K562 (cell line): ENCODE measurements around the gene PDE1A. TPM values are rescaled to one million over a fixed set of nuclear protein-coding genes. Genes with fewer than 3 reads are reported as not detected.

Experiments
- ARID1B ChIP-seq: fragments of 450-650 bp; IDR thresholded peaks from 2 replicates; pipeline ENCODE4 v1.6.1; 2016; ENCODE audit warnings: antibody characterized with exemption, mild to moderate bottlenecking, inconsistent platforms
- C11orf30 ChIP-seq: fragments of 450-650 bp; IDR thresholded peaks from 2 replicates; pipeline ENCODE4 v1.6.1; 2016; ENCODE audit warnings: low read depth, mild to moderate bottlenecking
- HDAC3 ChIP-seq: fragments of 450-650 bp; IDR thresholded peaks from 2 replicates; pipeline ENCODE4 v1.6.1; 2018; ENCODE audit warnings: borderline replicate concordance, mild to moderate bottlenecking, moderate library complexity; ENCODE audit not compliant: partially characterized antibody
- HNRNPK ChIP-seq: fragments of 200-400 bp; formaldehyde crosslinking; IDR thresholded peaks from one replicate; pipeline ENCODE4 v1.6.1; 2018; ENCODE audit warnings: mild to moderate bottlenecking, low read depth, low read length; ENCODE audit not compliant: poor library complexity, severe bottlenecking
- MAFF ChIP-seq: IDR thresholded peaks from 2 replicates; pipeline ENCODE4 v1.6.1; 2012; ENCODE audit warnings: low read length, improper control_type of control experiment
- MAFG ChIP-seq: fragments of 450-650 bp; conservative IDR thresholded peaks from 2 replicates; pipeline ENCODE4 v1.6.1; 2016; ENCODE audit warnings: missing genetic modification characterization, missing compliant biosample characterization
- NUFIP1 ChIP-seq: fragments of 450-650 bp; IDR thresholded peaks from 2 replicates; pipeline ENCODE4 v1.6.1; 2018; ENCODE audit not compliant: partially characterized antibody
- PURB ChIP-seq: sonication (generic); formaldehyde crosslinking; IDR thresholded peaks from 2 replicates; pipeline ENCODE4 v1.9.0; 2021; ENCODE audit warnings: low read depth, mild to moderate bottlenecking, missing genetic modification reagents
- RBM34 ChIP-seq: fragments of 200-400 bp; formaldehyde crosslinking; IDR thresholded peaks from 2 replicates; pipeline ENCODE4 v1.6.1; 2018; ENCODE audit warnings: low read length, borderline replicate concordance; ENCODE audit not compliant: insufficient read depth
- SIX5 ChIP-seq, 2 experiments: IDR thresholded peaks; 2 replicates each; pipeline ENCODE4 v1.6.1; 2011; ENCODE audit warnings: low read length in 2 of 2, borderline replicate concordance in 1 of 2, low read depth in 1 of 2, mild to moderate bottlenecking in 1 of 2, moderate library complexity in 1 of 2; ENCODE audit not compliant: insufficient read depth in 1 of 2
- SRSF3 ChIP-seq: fragments of 200-400 bp; formaldehyde crosslinking; IDR thresholded peaks from 2 replicates; pipeline ENCODE4 v1.6.1; 2016; ENCODE audit warnings: mild to moderate bottlenecking, low read length, moderate library complexity; ENCODE audit not compliant: insufficient read depth
- TEAD4 ChIP-seq, 2 experiments: sonication (generic) in 1 of 2; formaldehyde crosslinking in 1 of 2; IDR thresholded peaks; 2 replicates each; pipeline versions ENCODE4 v1.6.1 to v1.8.0; 2012 to 2022; ENCODE audit warnings: borderline replicate concordance in 1 of 2, inconsistent platforms in 1 of 2, low read length in 1 of 2, mild to moderate bottlenecking in 1 of 2, missing genetic modification reagents in 1 of 2
- ZBTB8A ChIP-seq: fragments of 450-650 bp; IDR thresholded peaks from 2 replicates; pipeline ENCODE4 v1.6.1; 2018; ENCODE audit warnings: mild to moderate bottlenecking, moderate library complexity; ENCODE audit not compliant: partially characterized antibody
- ZC3H4 ChIP-seq: sonication (generic); formaldehyde crosslinking; IDR thresholded peaks from 2 replicates; pipeline ENCODE4 v1.9.0; 2021; ENCODE audit warnings: missing genetic modification reagents, borderline replicate concordance
- ZKSCAN3 ChIP-seq: fragments of 250-450 bp; sonication (Bioruptor Pico); IDR thresholded peaks from 2 replicates; pipeline ENCODE4 v1.4.0; 2020
- ZNF311 ChIP-seq: fragments of 250-450 bp; sonication (Bioruptor Pico); IDR thresholded peaks from 2 replicates; pipeline ENCODE4 v1.4.0; 2020; ENCODE audit warnings: mild to moderate bottlenecking, moderate library complexity
- ZNF431 ChIP-seq: sonication (generic); formaldehyde crosslinking; IDR thresholded peaks from 2 replicates; pipeline ENCODE4 v1.8.0; 2022; ENCODE audit warnings: mild to moderate bottlenecking, missing genetic modification reagents
- ZZZ3 ChIP-seq: fragments of 450-650 bp; IDR thresholded peaks from 2 replicates; pipeline ENCODE4 v1.6.1; 2016; ENCODE audit warnings: antibody characterized with exemption, mild to moderate bottlenecking, moderate library complexity
- polyA plus RNA-seq, 8 experiments: library from polyadenylated mRNA; depleted of rRNA in 4 of 8; stranded (reverse) in 5 of 8; unstranded in 3 of 8; fragments of >200 nt; fragmentation: Nextera tagmentation in 2 of 8; fragmentation: Illumina TruSeq in 1 of 8; extraction: Ambion mirVana in 2 of 8; extraction: Trizol in 1 of 8; gene quantifications; 2 replicates each; pipeline versions ENCODE4 v1.2.1 to v1.2.3, GENCODE V29; 2011 to 2014; ENCODE audit warnings: inconsistent platforms in 1 of 8, missing spikeins in 1 of 8
- total RNA-seq, 7 experiments: library from RNA; depleted of rRNA in 6 of 7; stranded (reverse); fragments of >200 nt in 6 of 7; fragmentation: Illumina TruSeq in 2 of 7; extraction: Trizol in 2 of 7; gene quantifications; 2 replicates each; pipeline versions ENCODE4 v1.2.1 to v1.2.3, GENCODE V29; 2011 to 2021; ENCODE audit warnings: low replicate concordance in 1 of 7
- TF ChIP-seq, protein P1 (sequence below): sonication (generic); formaldehyde crosslinking; IDR thresholded peaks from 2 replicates; pipeline ENCODE4 v1.4.0; 2020; ENCODE audit warnings: mild to moderate bottlenecking, missing genetic modification reagents
- TF ChIP-seq, protein P2 (sequence below): IDR thresholded peaks from 2 replicates; pipeline ENCODE4 v1.6.1; 2014; ENCODE audit warnings: antibody characterized with exemption
- TF ChIP-seq, protein P3 (sequence below): fragments of 450-650 bp; formaldehyde crosslinking; IDR thresholded peaks from 2 replicates; pipeline ENCODE4 v1.4.0; 2020; ENCODE audit warnings: mild to moderate bottlenecking
- TF ChIP-seq, protein P4 (sequence below): fragments of 250-450 bp; sonication (Bioruptor Pico); IDR thresholded peaks from 2 replicates; pipeline ENCODE4 v1.4.0; 2020; ENCODE audit warnings: borderline replicate concordance
- TF ChIP-seq, protein P5 (sequence below), 2 experiments: fragments of 450-650 bp in 1 of 2; sonication (generic) in 1 of 2; formaldehyde crosslinking; conservative IDR thresholded peaks; 2 replicates each; pipeline versions ENCODE4 v1.4.0 to v1.8.1; 2020 to 2022; ENCODE audit warnings: mild to moderate bottlenecking in 1 of 2, missing genetic modification reagents in 1 of 2

Gene PDE1A
- total and polyA plus RNA-seq, 9 of the 15 experiments (the other 6 are each of a cell fraction or from before 2014, with no cell fraction given) = 0.14 to 0.91 (median 0.32) TPM

DNA sequence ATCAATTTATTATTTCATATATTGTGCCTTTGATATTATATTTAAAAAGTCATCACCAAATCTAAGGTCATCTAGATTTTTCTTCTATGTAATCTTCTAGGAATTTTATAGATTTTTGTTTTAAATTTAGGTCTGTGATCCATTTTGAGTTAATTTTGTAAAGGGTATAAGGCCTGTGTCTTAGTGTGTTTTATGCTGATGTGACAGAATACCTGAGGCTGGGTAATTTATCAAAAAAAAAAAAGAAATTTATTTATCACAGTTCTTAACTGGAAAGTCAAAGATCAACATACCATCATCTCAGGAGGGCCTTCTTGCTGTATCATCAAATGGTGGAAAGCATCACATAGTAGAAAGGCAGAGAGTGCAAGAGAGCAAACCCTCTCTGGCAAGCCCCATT lies 216.2 kb downstream of the PDE1A start (continued):
- no peak for TF ChIP-seq ZNF431
- TF ChIP-seq ZBTB8A = no peak
- TF ChIP-seq MAFG (tag) = peak; percentile 54
- TF ChIP-seq C11orf30 = peak; percentile 58
- no peak for TF ChIP-seq TEAD4 (IDR thresholded peaks at IDR 0.05; ENCODE audit: low read length)
- no peak for TF ChIP-seq TEAD4 (CRISPR knock-in tag; IDR thresholded peaks at IDR 0.05; ENCODE audit: borderline replicate concordance)
- no peak for TF ChIP-seq HNRNPK
- no peak for TF ChIP-seq ZNF311 (CRISPR knock-in tag)
- TF ChIP-seq, protein P1, sequence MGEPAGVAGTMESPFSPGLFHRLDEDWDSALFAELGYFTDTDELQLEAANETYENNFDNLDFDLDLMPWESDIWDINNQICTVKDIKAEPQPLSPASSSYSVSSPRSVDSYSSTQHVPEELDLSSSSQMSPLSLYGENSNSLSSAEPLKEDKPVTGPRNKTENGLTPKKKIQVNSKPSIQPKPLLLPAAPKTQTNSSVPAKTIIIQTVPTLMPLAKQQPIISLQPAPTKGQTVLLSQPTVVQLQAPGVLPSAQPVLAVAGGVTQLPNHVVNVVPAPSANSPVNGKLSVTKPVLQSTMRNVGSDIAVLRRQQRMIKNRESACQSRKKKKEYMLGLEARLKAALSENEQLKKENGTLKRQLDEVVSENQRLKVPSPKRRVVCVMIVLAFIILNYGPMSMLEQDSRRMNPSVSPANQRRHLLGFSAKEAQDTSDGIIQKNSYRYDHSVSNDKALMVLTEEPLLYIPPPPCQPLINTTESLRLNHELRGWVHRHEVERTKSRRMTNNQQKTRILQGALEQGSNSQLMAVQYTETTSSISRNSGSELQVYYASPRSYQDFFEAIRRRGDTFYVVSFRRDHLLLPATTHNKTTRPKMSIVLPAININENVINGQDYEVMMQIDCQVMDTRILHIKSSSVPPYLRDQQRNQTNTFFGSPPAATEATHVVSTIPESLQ = no peak
- no peak for TF ChIP-seq RBM34
- TF ChIP-seq, protein P2, sequence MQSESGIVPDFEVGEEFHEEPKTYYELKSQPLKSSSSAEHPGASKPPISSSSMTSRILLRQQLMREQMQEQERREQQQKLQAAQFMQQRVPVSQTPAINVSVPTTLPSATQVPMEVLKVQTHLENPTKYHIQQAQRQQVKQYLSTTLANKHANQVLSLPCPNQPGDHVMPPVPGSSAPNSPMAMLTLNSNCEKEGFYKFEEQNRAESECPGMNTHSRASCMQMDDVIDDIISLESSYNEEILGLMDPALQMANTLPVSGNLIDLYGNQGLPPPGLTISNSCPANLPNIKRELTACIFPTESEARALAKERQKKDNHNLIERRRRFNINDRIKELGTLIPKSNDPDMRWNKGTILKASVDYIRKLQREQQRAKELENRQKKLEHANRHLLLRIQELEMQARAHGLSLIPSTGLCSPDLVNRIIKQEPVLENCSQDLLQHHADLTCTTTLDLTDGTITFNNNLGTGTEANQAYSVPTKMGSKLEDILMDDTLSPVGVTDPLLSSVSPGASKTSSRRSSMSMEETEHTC = no peak
- TF ChIP-seq, protein P3, sequence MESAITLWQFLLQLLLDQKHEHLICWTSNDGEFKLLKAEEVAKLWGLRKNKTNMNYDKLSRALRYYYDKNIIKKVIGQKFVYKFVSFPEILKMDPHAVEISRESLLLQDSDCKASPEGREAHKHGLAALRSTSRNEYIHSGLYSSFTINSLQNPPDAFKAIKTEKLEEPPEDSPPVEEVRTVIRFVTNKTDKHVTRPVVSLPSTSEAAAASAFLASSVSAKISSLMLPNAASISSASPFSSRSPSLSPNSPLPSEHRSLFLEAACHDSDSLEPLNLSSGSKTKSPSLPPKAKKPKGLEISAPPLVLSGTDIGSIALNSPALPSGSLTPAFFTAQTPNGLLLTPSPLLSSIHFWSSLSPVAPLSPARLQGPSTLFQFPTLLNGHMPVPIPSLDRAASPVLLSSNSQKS = no peak
- no peak for TF ChIP-seq NUFIP1
- TF ChIP-seq MAFF = peak; percentile 81
- TF ChIP-seq ZKSCAN3 (CRISPR knock-in tag) = no peak
- TF ChIP-seq, protein P4, sequence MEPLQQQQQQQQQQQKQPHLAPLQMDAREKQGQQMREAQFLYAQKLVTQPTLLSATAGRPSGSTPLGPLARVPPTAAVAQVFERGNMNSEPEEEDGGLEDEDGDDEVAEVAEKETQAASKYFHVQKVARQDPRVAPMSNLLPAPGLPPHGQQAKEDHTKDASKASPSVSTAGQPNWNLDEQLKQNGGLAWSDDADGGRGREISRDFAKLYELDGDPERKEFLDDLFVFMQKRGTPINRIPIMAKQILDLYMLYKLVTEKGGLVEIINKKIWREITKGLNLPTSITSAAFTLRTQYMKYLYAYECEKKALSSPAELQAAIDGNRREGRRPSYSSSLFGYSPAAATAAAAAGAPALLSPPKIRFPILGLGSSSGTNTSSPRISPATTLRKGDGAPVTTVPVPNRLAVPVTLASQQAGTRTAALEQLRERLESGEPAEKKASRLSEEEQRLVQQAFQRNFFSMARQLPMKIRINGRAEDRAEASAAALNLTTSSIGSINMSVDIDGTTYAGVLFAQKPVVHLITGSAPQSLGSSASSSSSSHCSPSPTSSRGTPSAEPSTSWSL (CRISPR knock-in tag) = no peak
- no peak for TF ChIP-seq SIX5 (IDR thresholded peaks at IDR 0.05; ENCODE audit: borderline replicate concordance in 1 of 2, insufficient read depth in 1 of 2, low read depth in 1 of 2, low read length in 2 of 2)
- TF ChIP-seq SRSF3 = no peak
- TF ChIP-seq PURB (CRISPR knock-in tag) = no peak
- no peak for TF ChIP-seq HDAC3
- TF ChIP-seq ZZZ3 = no peak
- TF ChIP-seq, protein P5, sequence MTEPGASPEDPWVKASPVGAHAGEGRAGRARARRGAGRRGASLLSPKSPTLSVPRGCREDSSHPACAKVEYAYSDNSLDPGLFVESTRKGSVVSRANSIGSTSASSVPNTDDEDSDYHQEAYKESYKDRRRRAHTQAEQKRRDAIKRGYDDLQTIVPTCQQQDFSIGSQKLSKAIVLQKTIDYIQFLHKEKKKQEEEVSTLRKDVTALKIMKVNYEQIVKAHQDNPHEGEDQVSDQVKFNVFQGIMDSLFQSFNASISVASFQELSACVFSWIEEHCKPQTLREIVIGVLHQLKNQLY (CRISPR knock-in tag; conservative IDR thresholded peaks at IDR 0.05) = no peak
- TF ChIP-seq ARID1B = no peak
- TF ChIP-seq ZC3H4 (CRISPR knock-in tag) = no peak
